HepG2 (cell line): Measurements from ENCODE around the gene BTD. TPM values are rescaled to one million over a fixed set of nuclear protein-coding genes. Genes with fewer than 3 reads are reported as not detected.

Experiments
- CEBPB ChIP-seq: IDR thresholded peaks from 2 replicates; pipeline ENCODE4 v1.6.1; 2011; ENCODE audit warnings: low read depth, low read length, improper control_type of control experiment, borderline replicate concordance
- JUNB ChIP-seq: sonication (generic); formaldehyde crosslinking; IDR thresholded peaks from 2 replicates; pipeline ENCODE4 v1.8.0; 2022; ENCODE audit warnings: missing genetic modification reagents, mild to moderate bottlenecking, borderline replicate concordance
- RBAK ChIP-seq: sonication (generic); formaldehyde crosslinking; IDR thresholded peaks from 2 replicates; pipeline ENCODE4 v1.5.1; 2020; ENCODE audit warnings: mild to moderate bottlenecking, missing genetic modification reagents
- ZNF543 ChIP-seq: sonication (generic); formaldehyde crosslinking; IDR thresholded peaks from 2 replicates; pipeline ENCODE4 v1.4.0; 2020; ENCODE audit warnings: mild to moderate bottlenecking, missing genetic modification reagents
- ZNF776 ChIP-seq: sonication (generic); formaldehyde crosslinking; IDR thresholded peaks from 2 replicates; pipeline ENCODE4 v1.4.0; 2020; ENCODE audit warnings: mild to moderate bottlenecking, missing genetic modification reagents
- polyA plus RNA-seq, 8 experiments: library from polyadenylated mRNA; depleted of rRNA in 3 of 8; stranded (reverse) in 7 of 8; unstranded in 1 of 8; fragments of >200 nt; fragmentation: Illumina TruSeq in 4 of 8; extraction: Trizol in 4 of 8; gene quantifications; 2 replicates each; pipeline versions ENCODE4 v1.2.1 to v1.2.3, GENCODE V29; 2011 to 2016; ENCODE audit warnings: low read depth in 4 of 8, missing spikeins in 1 of 8, mixed read lengths in 1 of 8; ENCODE audit not compliant: insufficient read depth in 1 of 8
- total RNA-seq, 5 experiments: library from RNA; depleted of rRNA; stranded (reverse); fragments of >200 nt; fragmentation: Illumina TruSeq; extraction: Trizol; gene quantifications; 2 replicates each; pipeline ENCODE4 v1.2.3, GENCODE V29; 2016; ENCODE audit warnings: low read depth in 1 of 5
- TF ChIP-seq, protein P1 (sequence below): sonication (generic); formaldehyde crosslinking; IDR thresholded peaks from 2 replicates; pipeline ENCODE4 v1.5.1; 2020; ENCODE audit warnings: missing genetic modification reagents, mild to moderate bottlenecking, borderline replicate concordance
- TF ChIP-seq, protein P2 (sequence below): sonication (generic); formaldehyde crosslinking; IDR thresholded peaks from 2 replicates; pipeline ENCODE4 v1.4.0; 2020; ENCODE audit warnings: mild to moderate bottlenecking, missing genetic modification reagents

The BTD gene
- total and polyA plus RNA-seq, 2 of the 13 experiments (the other 11 are each of a cell fraction or from before 2014, with no cell fraction given): 15.7 to 35.5 TPM

DNA sequence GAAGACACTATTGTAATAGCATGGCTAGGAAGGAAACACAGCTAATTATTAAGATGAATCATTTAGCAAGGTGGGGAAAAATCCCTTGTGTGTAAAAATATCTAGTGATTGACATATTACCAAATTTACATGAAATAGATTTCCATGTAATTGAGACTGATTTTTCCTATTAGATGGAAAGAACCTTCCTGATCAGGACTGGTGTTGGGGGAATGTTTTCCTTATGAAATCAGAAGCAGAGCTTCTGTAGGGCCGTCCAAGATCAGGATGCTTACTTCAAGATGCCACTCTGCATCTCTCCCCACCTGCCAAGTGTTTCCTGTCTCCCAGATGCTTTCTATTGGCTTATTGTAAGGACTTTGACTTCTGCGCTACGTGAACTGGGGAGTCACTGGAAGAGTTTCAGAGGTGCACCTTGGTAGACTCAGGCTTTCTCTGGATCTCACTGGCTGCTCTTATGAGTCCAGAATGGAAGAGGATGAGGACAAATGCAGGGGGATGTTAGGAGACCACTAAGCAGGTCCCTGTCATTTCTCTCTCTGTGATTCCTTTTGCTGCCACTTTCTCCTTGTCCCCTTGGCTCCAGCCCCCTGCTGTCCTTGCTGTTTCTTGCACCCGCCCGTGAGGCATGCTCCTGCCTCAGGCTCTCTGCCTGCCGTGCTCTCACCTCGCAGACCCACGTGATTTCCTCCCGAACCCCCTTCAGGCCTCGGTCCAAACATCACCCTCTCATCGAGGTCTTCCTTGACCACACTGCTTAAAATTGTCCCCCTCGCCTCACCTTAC, 30.1 kb downstream of the BTD start (continued):
- TF ChIP-seq, protein P1, sequence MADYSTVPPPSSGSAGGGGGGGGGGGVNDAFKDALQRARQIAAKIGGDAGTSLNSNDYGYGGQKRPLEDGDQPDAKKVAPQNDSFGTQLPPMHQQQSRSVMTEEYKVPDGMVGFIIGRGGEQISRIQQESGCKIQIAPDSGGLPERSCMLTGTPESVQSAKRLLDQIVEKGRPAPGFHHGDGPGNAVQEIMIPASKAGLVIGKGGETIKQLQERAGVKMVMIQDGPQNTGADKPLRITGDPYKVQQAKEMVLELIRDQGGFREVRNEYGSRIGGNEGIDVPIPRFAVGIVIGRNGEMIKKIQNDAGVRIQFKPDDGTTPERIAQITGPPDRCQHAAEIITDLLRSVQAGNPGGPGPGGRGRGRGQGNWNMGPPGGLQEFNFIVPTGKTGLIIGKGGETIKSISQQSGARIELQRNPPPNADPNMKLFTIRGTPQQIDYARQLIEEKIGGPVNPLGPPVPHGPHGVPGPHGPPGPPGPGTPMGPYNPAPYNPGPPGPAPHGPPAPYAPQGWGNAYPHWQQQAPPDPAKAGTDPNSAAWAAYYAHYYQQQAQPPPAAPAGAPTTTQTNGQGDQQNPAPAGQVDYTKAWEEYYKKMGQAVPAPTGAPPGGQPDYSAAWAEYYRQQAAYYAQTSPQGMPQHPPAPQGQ (CRISPR knock-in tag): no peak
- TF ChIP-seq CEBPB (no peak), ZNF543 (CRISPR knock-in tag) (no peak), RBAK (CRISPR knock-in tag) (no peak), JUNB (no peak), ZNF776 (CRISPR knock-in tag) (no peak)
- TF ChIP-seq, protein P2, sequence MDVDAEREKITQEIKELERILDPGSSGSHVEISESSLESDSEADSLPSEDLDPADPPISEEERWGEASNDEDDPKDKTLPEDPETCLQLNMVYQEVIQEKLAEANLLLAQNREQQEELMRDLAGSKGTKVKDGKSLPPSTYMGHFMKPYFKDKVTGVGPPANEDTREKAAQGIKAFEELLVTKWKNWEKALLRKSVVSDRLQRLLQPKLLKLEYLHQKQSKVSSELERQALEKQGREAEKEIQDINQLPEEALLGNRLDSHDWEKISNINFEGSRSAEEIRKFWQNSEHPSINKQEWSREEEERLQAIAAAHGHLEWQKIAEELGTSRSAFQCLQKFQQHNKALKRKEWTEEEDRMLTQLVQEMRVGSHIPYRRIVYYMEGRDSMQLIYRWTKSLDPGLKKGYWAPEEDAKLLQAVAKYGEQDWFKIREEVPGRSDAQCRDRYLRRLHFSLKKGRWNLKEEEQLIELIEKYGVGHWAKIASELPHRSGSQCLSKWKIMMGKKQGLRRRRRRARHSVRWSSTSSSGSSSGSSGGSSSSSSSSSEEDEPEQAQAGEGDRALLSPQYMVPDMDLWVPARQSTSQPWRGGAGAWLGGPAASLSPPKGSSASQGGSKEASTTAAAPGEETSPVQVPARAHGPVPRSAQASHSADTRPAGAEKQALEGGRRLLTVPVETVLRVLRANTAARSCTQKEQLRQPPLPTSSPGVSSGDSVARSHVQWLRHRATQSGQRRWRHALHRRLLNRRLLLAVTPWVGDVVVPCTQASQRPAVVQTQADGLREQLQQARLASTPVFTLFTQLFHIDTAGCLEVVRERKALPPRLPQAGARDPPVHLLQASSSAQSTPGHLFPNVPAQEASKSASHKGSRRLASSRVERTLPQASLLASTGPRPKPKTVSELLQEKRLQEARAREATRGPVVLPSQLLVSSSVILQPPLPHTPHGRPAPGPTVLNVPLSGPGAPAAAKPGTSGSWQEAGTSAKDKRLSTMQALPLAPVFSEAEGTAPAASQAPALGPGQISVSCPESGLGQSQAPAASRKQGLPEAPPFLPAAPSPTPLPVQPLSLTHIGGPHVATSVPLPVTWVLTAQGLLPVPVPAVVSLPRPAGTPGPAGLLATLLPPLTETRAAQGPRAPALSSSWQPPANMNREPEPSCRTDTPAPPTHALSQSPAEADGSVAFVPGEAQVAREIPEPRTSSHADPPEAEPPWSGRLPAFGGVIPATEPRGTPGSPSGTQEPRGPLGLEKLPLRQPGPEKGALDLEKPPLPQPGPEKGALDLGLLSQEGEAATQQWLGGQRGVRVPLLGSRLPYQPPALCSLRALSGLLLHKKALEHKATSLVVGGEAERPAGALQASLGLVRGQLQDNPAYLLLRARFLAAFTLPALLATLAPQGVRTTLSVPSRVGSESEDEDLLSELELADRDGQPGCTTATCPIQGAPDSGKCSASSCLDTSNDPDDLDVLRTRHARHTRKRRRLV (CRISPR knock-in tag): no peak
